ENCODE results near the gene SNF8.
"Not testable (repeated sequence)": the region's sequence is repeated elsewhere in the genome, so short reads cannot be mapped to it uniquely, and the experiment has no call there.

SNF8 gene, protein sequence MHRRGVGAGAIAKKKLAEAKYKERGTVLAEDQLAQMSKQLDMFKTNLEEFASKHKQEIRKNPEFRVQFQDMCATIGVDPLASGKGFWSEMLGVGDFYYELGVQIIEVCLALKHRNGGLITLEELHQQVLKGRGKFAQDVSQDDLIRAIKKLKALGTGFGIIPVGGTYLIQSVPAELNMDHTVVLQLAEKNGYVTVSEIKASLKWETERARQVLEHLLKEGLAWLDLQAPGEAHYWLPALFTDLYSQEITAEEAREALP

DNA sequence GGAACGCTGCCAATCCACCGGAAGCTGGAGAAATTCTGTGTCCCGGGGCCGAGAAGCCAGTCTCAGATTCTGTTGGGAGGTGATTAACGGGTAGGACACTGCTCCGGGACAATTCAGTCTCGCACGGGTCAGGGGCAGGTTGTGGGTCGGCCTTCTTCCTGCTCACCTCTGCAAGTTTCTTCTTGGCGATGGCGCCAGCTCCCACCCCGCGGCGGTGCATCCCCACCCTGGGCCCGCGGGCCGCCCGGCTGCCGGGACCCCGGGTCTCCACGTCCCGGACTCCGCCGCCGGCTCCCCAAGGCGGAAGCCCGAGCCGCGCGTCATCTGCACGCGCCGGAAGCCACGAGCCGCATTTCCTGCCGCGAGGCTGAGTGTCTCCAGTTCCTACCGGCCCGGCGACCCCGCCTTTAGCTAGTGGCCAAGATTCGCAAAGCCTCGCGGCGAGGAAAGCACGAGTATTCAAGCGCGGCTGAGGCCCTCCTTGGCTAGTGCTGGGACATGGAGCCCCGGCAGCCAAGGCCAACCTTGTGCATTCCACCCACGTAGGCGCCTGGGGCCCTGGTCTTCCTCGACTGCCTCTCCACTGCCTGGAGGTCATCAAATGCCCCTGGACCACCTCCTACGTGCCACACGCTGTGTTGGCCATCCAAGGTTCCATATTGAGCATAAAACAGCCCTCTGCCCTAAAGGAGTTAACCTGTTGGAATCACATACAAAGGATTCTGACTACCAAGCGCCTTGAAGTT lies at the start of gene SNF8:
TSS of gene SNF8 (minus strand) at position 328 of the 746 bp plus-strand sequence. CDS start at position 220, 108 bp downstream.
- peak; percentile 90 for DNase-seq

DNA sequence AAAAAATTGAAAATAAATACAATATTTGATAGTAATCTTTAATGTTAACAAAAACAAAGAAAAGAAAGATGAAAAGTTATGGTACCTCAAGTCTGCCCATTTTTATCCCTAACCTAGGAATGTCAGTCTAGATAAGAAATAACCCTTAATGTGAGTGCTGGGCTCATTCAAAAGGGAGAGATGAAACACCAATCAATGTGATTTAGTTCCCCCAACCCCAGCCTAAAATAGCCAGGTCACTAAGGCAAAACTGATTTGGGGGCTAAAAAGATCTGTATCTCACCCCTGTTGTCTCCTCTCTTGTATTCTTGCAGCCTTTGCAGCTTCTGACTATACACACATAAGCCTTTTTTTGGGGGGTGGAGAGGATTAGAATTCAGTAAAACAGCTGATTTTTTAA lies 49.3 kb upstream of the SNF8 start:
- DNase-seq: no peak

DNA sequence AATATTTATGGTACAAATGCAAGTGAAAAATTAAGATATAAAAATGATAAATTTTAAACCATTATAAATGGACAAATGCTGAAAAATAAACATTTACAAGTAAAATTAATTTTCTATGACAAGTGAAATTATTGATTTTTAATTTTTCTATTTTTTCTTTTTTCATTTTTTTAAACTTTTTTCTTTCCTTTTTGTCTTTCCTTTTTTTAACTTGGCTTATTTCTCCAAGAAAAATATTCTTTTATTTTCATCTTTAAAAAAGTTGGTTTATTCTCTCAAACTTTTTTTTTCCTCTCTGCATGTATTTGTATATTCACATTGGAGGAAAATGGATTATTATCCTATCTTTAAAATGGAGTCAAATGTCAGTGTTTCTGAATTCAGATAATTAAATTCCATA lies 48.7 kb upstream of the SNF8 start:
- no peak for DNase-seq

DNA sequence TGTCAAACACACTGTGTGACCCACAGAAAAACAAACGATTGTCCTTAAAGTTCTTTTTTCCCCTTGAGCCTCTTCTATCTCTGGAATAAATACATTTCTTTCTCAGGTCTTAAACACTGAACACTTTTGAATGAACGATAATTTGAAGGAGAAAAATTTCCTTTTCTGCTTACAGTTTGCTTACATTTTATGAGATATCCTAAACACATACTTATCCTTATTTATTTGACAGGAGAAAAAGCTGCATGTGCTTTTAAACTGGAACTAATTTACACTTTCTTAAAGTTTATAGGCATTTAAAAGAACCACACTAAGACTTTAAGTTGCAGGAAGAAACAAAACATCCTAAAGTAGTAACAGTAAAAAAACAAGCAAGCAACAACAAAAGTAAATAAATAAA lies 47.8 kb upstream of the SNF8 start:
- no peak for DNase-seq

DNA sequence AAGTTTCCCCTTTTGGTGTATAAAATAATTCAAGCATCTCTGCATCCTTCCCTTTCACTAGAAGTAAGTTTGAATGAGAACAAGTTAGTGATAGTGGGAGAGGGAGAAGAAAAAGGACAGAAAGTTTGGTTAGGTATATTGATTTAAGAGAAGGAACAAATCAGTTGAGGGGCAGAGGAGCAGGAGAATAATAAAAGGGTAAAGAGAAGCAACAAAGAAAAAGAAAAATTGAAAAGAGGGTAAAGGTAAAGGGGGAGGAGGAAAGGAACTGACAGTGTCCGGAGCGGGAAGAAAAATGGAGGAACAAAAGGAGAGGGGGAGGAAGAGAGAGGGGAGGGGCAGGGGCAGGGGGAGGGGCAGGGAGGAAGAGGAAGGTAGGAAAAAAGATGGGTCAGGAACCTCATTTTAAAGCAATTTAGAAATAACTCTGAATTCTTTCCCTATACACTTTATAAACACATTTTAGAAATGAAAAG lies 46.3 kb upstream of the SNF8 start:
- DNase-seq: no peak

DNA sequence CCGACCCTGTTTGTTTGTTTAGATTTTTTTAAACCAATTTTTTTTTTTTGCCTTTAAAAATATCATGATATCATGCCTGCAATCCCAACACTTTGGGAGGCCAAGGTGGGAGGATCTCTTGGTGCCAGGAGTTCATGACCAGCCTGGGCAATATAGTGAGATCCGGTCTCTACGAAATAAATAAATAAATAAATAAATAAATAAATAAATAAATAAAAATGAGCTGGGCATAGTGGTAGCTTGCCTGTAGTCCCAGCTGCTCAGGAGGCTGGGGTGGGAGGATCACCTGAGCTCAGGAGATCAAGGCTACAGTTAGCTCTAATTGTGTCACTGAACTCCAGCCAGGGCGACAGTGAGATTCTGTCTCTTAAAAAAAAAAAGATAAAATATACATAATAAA lies 44.5 kb upstream of the SNF8 start:
- no peak for DNase-seq

DNA sequence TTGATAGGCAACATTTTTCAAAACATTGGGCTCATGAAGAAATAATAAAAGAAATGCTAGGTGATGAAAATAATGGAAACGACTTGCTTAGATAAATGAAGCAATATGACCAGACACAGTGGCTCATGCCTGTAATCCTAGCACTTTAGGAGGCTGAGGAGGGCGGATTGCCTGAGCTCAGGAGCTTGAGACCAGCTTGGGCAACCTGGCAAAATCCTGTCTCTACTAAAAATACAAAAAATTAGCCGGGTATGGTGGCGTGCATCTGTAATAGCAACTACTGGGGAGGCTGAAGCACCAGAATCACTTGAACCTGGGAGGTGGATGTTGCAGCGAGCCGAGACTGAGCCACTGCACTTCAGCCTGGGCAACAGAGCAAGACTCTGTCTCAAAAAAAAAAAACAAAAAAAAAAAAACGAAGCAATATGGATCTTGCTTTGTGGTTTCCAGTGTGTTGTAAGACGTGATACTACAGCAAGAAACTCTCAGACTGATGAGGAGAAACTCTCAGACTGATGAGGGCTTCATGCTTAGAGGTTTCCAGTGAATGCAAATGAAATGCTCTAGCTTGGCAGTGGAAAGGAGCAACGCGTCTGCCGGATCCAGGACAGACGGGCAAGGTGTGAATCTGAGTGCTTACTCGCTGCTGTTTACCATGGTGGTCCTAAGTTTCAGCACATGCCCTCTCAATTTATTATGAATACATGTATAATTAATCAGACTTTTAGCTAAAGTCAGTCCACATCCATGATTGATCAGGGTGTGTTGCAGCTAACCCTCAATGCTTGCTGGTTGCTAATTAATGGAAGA lies 41.0 kb upstream of the SNF8 start:
- no peak for DNase-seq

DNA sequence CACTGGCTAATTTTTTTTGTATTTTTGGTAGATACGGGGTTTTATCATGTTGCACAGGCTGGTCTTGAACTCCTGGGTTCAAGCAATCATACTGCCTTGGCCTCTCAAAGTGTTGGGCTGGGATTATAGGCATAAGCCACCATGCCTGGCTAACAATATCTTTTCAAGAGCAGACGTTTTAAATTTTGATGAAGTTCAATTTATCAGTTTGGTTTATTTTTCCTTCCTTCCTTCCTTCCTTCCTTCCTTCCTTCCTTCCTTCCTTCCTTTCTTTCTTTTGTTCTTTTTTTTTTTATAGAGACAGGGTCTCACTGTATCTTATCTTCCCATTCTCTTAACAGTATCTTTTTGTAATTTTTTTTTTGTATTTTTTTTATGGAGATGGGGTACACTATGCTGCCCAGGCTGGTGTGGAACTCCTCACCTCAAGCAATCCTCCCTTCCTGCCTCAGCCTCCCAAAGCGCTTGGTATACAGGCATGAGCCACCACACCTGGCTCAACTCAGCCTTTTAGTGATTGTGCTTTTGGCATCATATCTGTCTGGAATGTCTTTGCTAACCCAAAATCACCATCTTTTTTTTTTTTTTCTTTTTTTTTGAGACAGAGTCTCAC lies 37.4 kb upstream of the SNF8 start:
- no peak for DNase-seq

DNA sequence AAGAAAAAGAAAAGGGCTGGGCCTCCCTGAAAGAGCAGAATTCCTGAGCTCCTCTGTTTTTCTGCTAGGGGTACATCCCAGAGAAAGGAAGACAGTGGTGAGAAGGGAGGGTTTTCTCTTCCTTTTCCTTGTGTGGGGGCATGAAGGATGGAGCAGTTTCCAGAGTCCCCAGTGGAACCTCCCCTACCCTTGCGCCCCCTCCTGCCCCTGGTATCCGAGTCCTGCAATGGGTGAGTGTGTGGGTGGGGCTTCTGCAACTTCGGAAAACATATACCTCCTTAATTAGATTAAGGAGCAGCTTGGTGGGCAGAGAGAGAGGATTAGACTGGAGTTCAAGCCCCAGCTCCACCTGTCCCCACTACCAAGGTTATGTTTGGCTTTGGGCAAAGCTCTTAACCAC lies 29.2 kb upstream of the SNF8 start:
- no peak for DNase-seq

DNA sequence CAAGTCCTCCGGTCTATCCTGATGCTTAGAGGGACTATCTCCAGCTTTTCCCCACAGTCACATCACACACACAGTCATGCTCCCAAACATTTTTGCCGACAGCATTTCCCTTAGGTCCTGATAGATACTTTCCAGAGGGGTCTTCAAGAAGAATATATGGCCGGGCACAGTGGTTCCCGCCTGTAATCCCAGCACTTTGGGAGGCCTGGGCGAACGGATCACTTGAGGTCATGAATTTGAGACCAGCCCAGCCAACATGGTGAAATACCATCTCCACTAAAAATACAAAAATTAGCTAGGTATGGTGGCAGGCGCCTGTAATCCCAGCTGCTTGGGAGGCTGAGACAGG lies 28.1 kb upstream of the SNF8 start:
- DNase-seq: no peak

DNA sequence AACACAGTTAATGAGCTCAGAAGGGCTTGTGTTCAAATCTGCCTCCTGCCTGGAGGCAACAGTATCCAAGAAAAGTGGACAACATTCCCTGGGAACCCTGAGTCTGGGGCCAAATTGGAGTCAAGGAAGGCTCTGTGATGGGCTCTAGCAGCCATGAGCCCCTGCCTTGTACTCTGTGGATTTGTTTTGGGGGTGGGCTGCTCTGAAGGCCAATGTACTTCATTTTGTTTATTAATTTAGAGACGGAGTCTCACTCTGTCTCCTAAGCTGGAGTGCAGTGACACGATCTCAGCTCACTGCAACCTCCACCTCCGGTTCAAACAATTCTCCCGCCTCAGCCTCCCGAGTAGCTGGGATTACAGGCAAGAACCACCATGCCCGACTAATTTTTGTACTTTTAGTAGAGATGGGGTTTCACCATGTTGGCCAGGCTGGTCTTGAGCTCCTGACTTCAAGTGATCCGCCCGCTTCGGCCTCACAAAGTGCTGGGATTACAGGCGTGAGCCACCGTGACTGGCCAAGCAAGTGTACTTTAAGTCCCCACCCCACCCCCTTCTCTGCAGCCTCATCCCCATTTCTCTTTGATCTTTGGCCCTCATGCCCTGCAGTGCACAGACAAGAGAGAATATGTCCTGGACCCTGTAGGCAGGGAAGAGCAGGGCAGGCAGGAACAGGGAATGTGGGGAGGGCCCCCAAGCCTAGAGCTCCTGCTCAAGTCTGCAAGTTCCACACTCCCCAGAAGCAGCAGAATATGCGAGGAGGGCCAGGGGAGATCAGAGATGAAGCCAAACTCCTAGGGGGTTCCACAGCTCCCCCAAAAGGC lies 26.4 kb upstream of the SNF8 start:
- DNase-seq: no peak

DNA sequence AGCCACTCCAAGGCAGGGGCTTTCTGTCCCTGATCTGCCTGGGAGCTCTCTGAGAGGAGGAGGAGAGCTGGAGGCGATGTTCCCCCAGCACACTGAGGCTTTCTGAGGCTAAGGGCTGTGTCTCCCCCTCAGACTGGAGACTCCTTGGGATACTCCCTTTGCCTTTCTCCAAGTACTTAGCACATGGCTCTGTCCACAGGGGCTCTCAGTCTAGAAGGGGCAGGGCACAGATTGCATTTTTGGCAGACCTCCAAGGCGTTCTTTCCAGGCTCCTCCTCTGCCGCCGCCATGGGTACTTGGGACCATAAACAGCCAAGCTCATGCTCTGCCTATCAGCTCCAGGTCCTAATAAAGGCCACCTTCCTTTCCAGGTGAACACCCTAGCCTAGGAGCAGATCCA lies 25.6 kb upstream of the SNF8 start:
- DNase-seq: no peak

DNA sequence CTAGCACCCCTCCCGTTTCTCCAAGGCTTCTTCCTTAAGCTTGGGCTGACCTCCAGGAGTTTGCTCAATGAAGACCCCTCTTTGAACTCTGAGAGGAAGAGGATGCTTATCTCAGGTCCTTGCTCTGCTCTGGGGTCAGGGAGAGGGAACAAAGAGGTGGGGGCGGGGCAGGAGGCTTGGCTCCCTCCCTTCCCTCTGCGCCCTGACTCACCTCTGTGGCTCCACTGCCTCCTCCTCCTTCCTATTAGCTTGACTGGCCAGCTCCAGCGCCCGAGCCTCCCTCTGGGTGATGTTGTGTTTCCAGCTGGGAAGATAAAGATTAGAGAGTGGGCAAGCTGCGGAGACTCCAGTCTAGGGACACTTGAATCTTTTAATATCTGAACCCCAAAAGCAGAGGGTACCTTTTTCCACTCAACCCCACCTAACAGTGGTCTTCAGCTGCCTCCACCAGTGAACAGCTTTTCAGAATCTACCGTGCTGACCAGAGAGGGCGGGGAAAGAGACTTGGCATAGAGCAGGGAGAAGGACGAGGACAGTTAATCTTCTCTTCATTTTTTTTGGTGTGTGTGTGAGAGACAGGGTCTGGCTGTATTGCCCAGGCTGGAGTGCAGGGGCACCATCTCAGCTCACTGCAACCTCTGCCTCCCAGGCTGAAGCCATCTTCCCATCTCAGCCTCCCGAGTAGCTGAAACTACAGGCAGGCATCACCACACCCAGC lies 17.0 kb upstream of the SNF8 start:
- no peak for DNase-seq

DNA sequence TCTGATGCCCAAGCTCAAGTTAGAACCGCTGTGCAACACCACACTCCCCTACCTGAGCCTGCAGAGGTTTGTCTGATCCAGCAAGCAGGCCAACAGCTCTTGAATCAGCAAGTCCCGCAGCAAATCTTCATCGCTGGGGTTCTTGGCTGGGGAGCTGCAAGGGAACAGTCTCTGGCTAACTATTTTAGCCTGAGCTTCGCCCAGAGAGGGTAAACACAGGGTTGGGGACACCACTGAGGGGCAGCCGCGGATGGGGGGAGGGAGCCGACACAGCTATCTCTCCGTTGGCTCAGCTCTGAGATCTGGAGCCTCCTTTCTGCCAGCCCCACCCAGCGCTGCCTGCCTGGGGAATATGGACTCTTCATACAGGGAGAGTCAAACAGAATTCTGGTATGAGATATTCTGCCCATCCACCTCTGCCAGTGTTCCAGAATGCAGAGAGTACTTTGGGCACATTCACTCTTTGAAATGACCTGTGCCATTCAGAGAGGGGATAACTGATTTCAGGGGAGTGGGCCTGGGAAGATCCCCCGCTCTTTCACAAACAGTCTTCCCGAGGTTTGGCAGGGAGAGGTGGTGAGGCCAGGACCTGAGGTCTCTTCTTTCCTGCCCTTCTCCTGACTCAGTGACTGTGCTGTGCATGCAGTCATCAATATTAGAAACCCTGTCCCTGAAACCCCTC lies 16.3 kb upstream of the SNF8 start:
- no peak for DNase-seq

DNA sequence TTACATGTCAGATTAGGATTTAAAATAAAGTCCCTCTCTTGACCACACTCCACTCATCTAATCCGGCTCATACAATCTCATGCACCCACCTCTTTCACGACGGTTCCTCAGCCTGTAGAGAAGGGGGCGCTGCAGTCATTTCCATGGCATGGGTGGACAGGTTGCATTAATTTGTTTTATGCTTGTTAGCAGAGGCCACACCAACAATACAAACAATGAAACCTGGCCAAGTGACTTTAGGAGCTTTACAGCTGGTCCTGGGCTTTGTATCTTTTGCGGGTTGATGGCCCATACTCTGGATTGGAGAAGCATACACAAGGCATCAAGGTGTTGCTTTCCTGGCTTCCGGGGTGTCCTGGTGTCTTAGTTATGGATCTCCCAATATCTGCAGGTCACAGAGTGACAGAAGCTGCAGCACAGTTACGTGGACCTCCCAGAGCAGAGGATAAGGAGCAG lies 9.7 kb upstream of the SNF8 start:
- no peak for DNase-seq

DNA sequence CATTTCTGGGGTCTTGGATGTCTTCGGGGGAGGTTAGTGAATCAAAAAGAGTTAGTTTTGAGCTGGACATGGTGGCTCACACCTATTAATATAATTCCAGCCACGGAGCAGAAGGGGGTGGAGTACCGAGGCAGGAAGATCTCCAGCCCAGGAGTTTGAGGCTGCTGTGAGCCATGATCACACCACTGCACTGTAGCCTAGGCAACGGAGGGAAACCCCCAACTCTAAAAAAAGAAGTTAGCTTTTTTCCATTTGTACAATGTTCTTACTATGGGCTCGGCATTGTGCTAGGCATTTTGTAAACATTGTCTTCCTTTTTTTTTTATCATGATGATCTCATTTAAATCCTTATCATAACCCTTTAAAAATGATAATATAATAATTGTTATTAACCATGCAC lies 8.3 kb upstream of the SNF8 start:
- DNase-seq: no peak

DNA sequence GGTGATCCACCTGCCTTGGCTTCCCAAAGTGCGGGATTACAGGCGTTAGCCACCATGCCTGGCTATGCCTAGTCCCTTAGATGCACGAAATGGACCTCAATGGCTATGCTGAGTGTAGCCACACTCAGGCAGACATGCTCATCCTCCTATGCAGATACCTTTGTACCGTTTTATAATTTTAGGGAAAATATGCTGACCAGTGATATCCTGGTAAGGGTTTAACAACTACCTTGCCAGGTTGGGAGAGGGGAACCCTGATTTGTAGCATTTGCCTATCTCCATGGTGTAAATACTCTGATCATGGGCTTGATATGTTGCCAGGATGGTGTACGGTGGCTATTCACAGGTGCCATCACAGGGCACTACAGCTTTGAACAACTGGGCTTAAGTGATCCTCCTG lies 6.9 kb upstream of the SNF8 start:
- DNase-seq: no peak

DNA sequence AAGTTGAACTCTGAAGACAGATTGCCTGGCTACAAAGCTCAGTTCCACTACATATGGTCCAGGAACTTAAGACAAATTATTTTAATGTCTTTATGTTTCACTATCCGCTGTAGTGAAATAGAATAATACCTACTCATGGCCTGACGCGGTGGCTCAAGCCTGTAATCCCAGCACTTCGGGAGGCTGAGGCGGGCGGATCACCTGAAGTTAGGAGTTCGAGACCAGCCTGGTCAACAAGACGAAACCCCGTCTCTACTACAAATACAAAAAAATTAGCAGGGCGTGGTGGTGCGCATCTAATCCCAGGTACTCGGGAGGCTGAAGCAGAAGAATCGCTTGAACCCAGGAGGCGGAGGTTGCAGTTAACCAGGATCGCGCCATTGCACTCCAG lies 614 bp upstream of the SNF8 start:
- DNase-seq: not testable (repeated sequence)

DNA sequence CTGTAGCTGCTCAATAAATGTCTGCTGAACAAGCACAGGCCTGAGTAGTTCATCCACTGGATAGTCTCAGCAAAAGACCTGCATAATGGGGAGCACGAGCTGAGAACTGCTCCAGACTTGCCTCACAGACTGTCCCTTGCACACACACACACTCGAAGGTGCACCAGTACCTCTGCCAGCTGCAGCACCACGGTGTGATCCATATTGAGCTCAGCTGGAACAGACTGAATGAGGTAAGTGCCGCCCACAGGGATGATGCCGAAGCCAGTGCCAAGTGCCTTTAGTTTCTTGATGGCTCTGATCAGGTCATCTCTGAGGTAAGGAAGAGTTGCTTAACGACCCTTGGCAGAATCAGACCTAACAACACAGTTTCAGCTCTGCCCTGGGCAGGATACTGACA lies 11.6 kb downstream of the SNF8 start:
- DNase-seq: no peak

DNA sequence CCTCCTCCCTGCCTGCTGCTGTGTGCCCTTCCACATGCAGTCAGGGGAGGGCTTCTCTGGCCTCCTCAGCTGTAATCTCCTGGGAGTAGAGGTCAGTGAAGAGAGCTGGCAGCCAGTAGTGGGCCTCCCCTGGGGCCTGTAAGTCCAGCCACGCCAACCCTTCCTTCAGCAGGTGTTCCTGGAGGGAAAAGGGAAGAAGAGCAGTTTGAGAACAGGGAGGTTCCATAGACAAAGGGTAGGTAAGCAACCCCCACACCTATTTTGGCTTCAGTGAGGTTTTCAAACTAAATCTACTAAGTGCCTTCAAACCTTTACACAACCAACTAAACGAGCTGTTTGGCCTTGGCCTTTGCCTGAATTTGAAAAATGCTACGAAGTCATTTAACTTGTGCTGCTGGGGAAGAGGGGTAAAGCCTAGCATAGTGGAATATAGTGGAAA lies 14.2 kb downstream of the SNF8 start:
- no peak for DNase-seq

DNA sequence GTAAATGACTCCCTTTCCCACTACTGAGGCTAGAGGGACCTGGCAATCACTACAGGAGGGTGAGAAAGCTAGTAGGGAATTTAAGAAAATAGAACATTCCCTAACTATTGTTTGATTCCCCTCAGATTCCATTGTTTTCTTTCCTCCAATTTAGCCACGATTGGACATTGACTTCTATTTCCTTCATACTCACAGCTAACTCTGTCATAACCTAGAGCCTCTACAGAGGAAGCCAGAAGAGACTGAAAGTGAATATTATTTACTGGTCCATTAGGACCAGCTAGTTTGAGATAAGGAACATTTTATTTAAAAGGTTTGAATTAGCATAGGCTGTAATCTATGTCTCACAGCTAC lies 14.9 kb downstream of the SNF8 start:
- no peak for DNase-seq
